Stimulated activated CD8-positive, alpha-beta memory T cell treated with anti-CD3 and anti-CD28 coated beads, Interleukin-4, amount 100 ng/mL, for 4 hours (primary cell): Measurements from ENCODE around the gene CRYBA1.
A peak's percentile ranks its signal among the peaks of the same experiment; 100 is the strongest.

Source experiments
- DNase-seq, 2 donors: peaks; one replicate each; pipeline ENCODE4 v3.0.0-alpha.2; 2020; ENCODE audit warnings: low read depth in 2 of 2, low spot score in 1 of 2

Gene CRYBA1

DNA sequence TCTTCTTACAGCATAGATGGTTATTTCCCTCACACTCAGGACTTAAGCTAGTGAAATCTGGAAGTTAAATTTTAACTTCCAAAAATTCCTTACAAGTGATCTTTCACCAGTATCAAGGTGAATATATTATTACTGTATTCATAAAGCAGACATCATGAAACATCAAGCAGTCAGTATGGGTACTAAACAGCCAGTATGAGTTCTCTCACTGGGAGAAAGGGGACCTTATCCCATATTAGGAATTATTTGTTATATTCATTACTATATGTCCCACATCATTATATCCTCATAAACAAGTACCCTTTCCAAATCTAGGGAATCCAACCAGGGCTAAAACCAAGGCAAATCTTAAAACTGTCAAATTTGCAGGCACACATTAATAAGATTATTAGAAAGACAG lies 32.0 kb downstream of the CRYBA1 start:
- DNase-seq = no peak

GRCh38 chr17:29279397-29280070 lies 32.9 kb downstream of the CRYBA1 start:
- no peak for DNase-seq

- no peak for DNase-seq
Observed at GRCh38 chr17:29283496-29283895, 36.8 kb downstream of the CRYBA1 start.

DNA sequence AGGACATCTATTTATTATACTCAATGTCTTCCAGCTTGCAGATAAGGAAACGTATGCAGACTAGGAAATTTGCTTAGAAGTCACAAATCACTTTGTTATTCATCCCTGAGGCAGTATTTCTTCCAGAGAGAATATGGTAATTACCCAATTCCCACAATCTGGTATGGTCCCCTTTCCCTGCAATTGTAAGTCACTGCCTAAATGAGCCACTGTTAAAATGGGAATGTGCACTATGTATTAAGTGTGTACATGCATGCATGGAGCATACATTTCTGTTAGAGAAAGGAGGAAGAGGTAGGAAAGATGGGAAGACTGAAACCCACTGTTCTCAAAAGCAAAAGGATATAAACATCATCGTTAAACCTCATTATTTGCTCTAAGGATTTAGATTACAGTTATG lies 37.3 kb downstream of the CRYBA1 start:
- DNase-seq = no peak

DNA sequence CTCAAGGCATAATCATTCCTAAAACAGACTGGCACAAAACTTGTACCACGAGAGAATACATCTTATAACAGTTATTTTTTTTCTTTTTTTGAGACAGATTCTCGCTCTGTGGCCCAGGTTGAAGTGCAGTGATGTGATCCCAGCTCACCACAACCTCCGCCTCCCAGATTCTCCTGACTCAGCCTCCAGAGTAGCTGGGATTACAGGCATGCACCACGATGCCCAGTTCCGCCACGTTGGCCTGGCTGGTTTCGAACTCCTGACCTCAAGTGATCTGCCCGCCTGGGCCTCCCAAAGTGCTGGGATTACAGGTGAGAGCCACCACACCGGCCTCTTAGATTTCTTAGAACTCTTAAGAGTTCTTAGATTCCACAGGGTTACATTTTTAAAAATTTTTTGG lies 43.2 kb downstream of the CRYBA1 start:
- no peak for DNase-seq

- no peak for DNase-seq
Observed at GRCh38 chr17:29291163-29291752, 44.6 kb downstream of the CRYBA1 start.

- peak; percentile 16 to 45 for DNase-seq
Observed at GRCh38 chr17:29292071-29292991, 45.7 kb downstream of the CRYBA1 start.

GRCh38 chr17:29292992-29293889 lies 46.6 kb downstream of the CRYBA1 start:
- peak; percentile 23 to 27 for DNase-seq

- DNase-seq = peak; percentile 92 to 96
Observed at GRCh38 chr17:29293890-29294579, 47.4 kb downstream of the CRYBA1 start, which contains the start of gene NUFIP2. Gene NUFIP2, minus strand, starts transcription at chr17:29294148. Its CDS starts 89 bp downstream, at chr17:29294059.

DNA sequence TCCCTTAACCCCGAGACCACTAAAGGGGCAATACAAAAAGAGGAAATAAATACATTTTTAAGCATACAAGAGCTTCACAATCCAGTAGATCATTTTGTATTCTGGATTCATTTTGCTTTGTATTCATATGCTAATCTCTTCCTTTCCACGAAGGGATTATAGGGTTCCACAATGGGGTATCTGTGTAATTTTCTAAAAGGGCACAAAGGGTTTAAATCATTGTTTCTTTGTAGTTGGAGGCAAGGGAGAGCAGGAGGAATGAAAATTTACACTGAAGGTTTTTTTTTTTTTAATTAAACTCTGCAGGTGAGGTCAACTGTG lies 47.9 kb downstream of the CRYBA1 start:
- DNase-seq = no peak

- no peak for DNase-seq
Observed at GRCh38 chr17:29295420-29295819, 48.8 kb downstream of the CRYBA1 start.

DNA sequence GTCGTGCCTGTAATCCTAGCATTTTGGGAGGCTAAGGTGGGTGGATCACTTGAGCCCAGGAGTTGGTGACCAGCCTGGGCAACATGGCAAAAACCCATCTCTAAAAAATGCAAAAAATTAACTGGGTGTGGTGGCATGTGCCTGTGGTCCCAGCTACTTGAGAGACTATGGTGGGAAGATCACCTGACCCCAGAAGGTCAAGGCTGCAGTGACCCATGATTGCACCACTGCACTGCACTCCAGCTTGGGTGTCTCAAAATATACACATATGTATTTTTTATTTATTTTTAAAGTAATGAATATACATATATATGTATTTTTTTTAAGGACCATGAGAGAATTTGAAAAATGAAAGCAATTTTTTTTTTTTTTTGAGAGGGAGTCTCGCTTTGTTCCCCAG lies 52.4 kb downstream of the CRYBA1 start:
- DNase-seq = no peak

DNA sequence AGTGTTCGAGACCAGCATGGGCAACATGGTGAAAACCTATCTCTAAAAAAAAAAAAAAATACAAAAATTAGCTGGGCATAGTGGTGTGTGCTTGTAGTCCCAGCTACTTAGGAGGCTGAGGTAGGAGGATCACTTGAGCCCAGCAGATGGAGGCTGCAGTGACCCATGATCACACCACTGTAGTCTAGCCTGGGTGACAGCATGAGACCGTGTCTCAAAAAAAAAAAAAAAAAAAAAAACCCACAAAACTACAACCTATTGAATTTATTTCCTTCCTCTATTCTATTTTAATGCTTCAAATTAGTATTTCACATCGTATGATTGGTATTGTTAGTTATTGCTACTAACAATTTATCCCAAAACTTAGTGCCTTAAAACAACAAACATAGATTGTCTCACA lies 56.7 kb downstream of the CRYBA1 start:
- DNase-seq = no peak
